Uterus (tissue), 2 donors: ENCODE data around the gene C2orf74.

Experiments
- CTCF ChIP-seq, 4 experiments: fragments of 200-600 bp in 2 of 4; fragments of 450-650 bp in 2 of 4; sonication (generic) in 2 of 4; IDR thresholded peaks; one replicate each; pipeline ENCODE4 v1.5.1; 2016 to 2019; ENCODE audit warnings: antibody characterized with exemption in 4 of 4, mild to moderate bottlenecking in 2 of 4, moderate library complexity in 1 of 4
- POLR2A ChIP-seq, 2 donors: fragments of 450-650 bp; IDR thresholded peaks; one replicate each; pipeline ENCODE4 v1.6.1; 2016; ENCODE audit warnings: antibody characterized with exemption in 2 of 2, mild to moderate bottlenecking in 1 of 2, moderate library complexity in 1 of 2

DNA sequence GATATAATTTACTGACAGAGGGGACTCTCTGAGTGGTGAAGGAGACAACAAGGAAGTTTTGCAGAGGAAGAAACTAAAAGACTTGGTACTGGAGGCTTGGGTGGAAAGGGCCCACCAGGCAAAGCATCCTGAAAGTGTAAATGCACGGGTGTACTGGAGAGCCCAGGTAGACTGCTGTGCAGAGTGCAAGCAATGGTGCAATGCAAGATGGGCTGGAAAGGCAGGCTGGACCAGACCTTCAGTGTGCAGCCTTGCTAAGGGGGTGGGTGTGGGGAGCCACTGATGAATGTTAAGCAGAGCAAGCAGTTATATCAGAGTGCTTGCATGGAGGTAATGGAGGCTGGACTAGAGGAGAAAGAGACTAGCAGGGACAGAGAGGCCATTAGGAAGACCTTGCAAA is 10.7 kb downstream of the C2orf74 start:
- TF ChIP-seq CTCF (IDR thresholded peaks at IDR 0.05) (no peak), POLR2A (IDR thresholded peaks at IDR 0.05) (no peak)
